ENCODE measurements around the gene DNAJA3. TPM values are rescaled to one million over a fixed set of nuclear protein-coding genes. Genes with fewer than 3 reads are reported as not detected.

The DNAJA3 gene
- total RNA-seq, 2 donors from 2014 or later, result 22.4 to 23.6 TPM

- intact Hi-C loops (cut with DNase I), result loop anchor here in 1 of 2 donors (10.0 kb wide), 1 partner anchor 145 kb away; the partner anchor contains the start of gene TFAP4
- DNase-seq (ENCODE audit: low spot score), result no peak
Measured at GRCh38 chr16:4419402-4419959, 6.2 kb upstream of the DNAJA3 start.

- no peak for DNase-seq (ENCODE audit: low spot score)
- intact Hi-C loops (cut with DNase I), result no loop called here
Measured at GRCh38 chr16:4420505-4421105, 5.1 kb upstream of the DNAJA3 start.

DNA sequence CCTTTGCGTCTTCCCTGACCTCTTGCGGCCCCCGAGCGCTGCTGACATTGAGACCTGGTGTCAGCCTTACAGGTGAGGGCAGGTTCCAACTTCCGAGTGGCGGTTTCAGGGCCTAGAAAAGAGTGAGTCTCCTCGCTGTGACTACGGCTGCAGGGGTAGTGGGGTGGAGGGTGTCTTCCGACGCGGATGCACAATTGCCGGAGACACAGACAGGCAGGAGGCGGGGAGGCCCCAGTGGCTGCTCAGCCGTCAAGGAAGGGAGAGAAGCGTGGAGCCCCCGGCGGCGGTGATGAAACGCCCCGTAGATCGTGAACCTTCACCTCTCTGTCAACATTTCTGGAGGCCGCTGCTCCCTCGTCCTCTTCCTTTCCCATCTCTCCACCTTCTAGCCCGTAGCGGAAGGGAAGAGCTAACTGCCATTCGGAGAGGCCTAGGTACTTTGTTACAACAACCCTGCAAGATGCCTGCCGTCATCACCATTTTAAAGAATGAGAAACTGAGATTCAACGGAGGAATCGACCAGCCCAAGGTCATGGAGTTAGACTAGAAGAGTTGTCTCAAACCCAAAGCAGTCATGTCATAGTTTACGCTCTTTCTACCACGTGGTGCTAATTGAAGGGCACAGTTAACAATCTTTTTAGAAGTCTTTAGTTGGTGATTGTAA is 485 bp downstream of the DNAJA3 start:
- intact Hi-C loops (cut with DNase I), result no loop called here
- no peak for DNase-seq (ENCODE audit: low spot score)

DNA sequence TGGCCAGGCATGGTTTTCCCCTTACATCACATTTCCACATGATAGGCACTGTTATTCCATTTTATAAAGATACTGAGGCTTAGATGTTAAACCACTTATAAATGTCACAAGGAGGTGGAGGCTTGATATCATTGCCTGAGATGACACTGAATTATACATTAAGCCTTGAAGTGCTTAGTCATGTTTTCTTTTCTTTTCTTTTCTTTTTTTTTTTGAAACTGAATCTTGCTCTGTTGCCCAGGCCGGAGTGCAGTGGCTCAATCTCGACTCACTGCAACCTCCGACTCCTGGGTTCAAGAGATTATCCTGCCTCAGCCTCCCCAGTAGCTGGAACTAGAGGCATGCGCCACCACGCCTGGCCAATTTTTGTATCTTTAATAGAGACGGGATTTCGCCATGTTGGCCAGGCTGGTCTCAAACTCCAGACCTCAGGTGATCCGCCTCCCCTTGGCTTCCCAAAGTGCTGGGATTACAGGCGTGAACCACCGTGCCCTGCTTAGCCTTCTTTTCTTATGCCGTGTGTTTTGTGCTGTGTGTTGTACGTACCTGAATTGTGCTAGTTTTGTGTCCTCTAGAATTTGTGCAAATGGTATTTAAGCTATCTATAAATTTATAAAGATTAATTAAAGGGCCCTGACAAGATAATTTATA is 1.2 kb downstream of the DNAJA3 start:
- intact Hi-C loops (cut with DNase I), result no loop called here
- no peak for DNase-seq (ENCODE audit: low spot score)

DNA sequence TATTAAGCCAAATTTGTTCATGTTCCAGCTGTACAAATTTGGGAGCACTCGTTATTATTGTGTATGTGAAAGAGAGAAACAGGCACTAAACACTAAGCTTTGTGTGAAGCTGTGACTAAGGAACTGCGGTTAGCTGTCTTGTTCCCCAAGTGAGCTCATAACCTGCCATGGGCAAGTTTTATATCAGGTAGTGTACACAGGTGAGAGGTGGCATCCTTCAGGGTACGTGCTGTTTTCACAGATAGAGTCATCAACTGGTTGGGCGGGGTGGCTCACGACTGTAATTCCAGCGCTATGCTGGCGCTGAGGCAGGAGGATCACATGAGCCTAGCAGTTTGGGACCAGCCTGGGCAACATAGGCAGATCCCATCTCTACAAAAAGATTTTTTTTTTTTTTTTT is 2.8 kb downstream of the DNAJA3 start:
- DNase-seq (ENCODE audit: low spot score), result no peak
- intact Hi-C loops (cut with DNase I), result no loop called here

- DNase-seq (ENCODE audit: low spot score), result no peak
- intact Hi-C loops (cut with DNase I), result no loop called here
Measured at GRCh38 chr16:4431023-4431422, 5.4 kb downstream of the DNAJA3 start.

DNA sequence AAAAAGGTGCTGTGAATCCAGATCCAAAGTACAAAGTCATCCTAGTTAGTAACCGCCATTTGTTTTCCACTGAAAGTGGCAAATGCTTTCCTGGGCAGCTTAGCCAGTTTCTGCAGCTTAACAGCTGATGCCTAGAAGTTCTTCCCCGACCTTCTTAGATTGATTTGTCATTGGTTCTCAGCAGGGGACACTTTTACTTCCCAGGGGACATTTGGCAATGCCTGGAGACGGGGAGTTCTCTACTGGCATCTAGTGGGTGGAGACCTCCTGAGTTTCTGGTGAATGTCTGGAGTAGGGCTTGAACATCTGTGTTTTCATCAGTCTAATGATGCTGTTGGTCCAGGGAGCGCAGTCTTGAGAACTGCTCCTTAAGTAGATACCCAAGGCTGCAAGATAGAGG is 7.6 kb downstream of the DNAJA3 start:
- intact Hi-C loops (cut with DNase I), result no loop called here
- DNase-seq (ENCODE audit: low spot score), result no peak

DNA sequence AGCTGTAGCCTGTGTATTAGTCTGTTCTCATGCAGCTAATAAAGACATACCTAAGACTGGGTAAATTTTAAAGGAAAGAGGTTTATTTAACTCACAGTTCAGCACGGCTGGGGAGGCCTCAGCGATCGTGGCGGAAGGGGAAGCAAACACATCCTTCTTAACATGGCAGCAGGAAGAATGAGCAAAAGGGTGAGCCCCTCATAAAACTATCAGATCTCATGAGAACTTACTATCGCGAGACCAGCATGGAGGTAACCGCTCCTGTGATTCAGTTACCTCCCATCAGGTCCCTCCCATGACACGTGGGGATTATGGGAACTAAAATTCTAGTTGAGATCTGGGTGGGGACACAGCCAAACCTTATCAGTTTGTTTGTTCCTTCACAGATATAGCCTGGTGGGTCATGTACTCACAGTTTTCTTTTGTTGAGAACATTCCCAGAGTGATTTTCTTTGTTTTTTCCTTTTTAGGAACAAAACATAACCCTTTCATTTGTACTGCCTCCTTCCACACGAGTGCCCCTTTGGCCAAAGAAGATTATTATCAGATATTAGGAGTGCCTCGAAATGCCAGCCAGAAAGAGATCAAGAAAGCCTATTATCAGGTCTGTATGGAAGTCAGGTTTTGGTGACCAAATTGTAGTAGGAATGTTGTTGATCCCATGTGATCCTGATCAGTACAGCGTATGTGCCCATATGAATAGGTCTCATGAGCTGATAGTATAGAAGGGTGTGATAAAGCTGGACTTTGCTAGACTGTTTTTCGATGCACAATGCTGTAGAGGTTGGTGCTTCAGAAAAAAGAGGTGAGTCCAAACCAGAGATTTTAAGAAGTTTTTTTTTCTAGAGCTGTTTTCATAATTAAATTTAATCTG is 8.5 kb downstream of the DNAJA3 start:
- intact Hi-C loops (cut with DNase I), result no loop called here

GRCh38 chr16:4435337-4436067 is 9.8 kb downstream of the DNAJA3 start:
- DNase-seq (ENCODE audit: low spot score), result no peak
- intact Hi-C loops (cut with DNase I), result no loop called here

More for the DNA sequence above, 8.5 kb downstream of the DNAJA3 start:
- no peak for DNase-seq (ENCODE audit: low spot score)

- intact Hi-C loops (cut with DNase I), result no loop called here
- no peak for DNase-seq (ENCODE audit: low spot score)
Measured at GRCh38 chr16:4437366-4437765, 11.7 kb downstream of the DNAJA3 start.

DNA sequence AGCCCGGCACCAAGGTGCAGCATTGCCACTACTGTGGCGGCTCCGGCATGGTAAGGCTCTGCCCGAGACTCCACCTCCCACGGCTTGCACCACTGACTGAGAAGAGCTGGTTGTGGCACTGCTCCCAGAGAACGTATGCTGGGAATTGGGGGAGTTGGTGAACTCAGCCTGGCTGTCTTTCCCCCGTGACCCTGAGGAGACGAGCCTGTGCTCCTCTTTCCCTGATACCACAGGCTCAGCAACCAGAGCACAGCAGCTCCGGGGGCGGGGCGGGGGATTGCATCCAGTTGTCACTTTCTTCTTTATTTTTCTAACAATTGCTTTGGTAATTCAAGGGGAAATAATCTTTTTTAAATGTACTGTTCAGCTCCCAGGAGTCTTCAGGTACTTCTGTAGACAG is 16.7 kb downstream of the DNAJA3 start:
- intact Hi-C loops (cut with DNase I), result no loop called here
- no peak for DNase-seq (ENCODE audit: low spot score)

GRCh38 chr16:4443271-4443670 is 17.6 kb downstream of the DNAJA3 start:
- no peak for DNase-seq (ENCODE audit: low spot score)
- intact Hi-C loops (cut with DNase I), result no loop called here

GRCh38 chr16:4443986-4444385 is 18.3 kb downstream of the DNAJA3 start:
- no peak for DNase-seq (ENCODE audit: low spot score)
- intact Hi-C loops (cut with DNase I), result no loop called here

DNA sequence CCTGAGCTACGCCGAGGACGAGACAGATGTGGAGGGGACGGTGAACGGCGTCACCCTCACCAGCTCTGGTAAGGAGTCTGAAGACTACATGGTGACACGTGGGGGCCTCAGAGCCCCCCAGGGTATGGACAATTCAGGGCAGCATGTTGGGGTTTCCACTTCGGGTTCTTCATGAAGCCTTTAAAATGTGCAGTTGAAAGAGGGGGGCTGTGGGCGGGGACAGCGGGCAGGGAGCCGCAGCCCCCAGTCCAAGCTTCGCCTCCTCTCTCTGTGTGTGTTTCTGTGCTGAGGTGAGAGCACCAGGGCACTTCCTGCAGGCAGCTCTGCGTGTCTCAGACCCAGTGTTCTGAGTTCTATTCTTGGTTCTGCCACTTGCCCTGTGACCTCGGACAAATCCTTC is 24.8 kb downstream of the DNAJA3 start:
- intact Hi-C loops (cut with DNase I), result no loop called here
- no peak for DNase-seq (ENCODE audit: low spot score)

DNA sequence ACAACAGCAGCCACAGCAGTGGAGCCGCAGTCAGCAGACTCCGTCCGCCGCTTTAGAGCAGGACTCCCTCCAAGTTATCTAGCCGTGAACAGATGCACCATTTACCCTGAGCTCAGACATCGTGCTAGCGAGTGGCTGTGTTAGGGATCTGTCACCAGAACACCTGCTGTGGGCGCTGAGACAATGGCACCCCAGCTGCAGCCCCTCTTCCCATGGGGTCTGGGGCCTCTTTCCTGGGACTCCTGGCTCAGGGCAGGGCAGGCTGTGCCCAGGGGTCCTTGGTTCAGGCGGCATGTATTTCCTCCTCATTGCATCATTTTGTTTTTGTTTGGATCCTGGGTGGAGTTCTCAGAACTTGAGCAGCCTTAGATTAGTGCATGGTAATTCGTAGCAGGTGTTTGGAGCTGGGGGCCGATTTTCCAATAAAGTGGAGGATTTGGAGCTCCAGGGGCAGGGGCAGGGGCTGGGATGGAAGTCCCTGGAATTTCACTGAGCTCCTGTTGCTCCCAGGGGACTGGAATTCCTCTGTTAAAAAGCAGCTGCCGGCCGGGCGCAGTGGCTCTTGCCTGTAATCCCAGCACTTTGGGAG is 25.4 kb downstream of the DNAJA3 start:
- intact Hi-C loops (cut with DNase I), result no loop called here
- DNase-seq (ENCODE audit: low spot score), result no peak

DNA sequence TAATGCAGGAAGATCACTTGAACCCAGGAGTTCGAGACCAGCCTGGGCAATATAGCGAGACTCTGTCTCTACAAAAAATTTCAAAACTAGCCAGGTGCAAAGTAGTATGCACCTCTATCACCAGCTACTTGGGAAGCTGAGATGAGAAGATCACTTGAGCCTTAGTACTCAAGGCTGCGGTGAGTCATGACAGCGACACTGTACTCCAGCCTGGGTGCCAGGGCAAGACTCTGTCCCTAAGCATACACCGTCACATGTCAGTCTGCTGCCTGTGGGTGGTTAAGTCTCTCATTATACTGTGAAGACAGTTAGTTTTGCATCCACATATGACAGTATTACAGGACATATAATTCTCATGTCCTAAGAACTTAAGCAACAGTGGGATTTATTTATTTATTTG is 27.0 kb downstream of the DNAJA3 start:
- intact Hi-C loops (cut with DNase I), result no loop called here

GRCh38 chr16:4454623-4455022 is 29.0 kb downstream of the DNAJA3 start:
- intact Hi-C loops (cut with DNase I), result no loop called here
- DNase-seq (ENCODE audit: low spot score), result no peak

More for the DNA sequence above, 27.0 kb downstream of the DNAJA3 start:
- no peak for DNase-seq (ENCODE audit: low spot score)

DNA sequence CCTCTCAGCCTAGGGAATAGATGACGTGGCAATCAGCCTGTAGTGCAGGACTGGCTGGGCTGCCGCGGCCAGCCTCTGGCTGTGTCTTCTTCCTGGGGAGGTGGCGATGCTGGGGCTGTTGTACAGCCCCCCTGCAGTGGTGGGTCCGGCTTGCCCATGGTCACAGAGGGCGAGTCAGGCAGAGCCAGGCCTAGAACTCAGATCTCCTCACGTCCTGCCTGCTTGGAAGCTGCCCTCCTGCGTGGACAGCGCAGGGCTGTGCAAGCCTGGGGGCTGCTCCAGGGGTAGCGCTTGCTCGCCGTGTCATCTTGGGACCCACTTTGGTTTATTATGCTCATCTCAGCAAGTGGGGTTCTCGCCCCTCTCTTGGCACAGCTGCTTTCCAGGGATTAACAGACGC is 29.4 kb downstream of the DNAJA3 start:
- intact Hi-C loops (cut with DNase I), result no loop called here
- DNase-seq (ENCODE audit: low spot score), result no peak

DNA sequence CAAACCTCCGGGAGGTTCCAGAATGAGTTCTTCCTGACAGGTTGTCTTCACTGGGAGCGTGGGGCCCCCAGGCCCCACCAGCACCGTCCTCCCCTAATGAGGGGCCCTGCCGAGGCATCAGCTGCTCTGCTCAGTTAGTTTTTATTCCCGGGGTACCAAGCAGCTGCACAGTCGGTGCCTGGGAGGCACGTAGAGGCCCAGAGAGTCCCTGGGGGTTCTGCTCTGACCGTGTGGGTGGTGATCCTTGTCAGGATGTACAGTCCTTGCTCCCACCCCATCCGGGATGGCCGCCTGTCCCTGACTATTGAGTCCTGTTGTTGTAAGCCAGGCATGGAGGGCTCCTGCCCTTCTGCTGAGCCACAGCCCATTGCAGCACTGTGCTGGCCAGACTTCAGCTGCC is 30.3 kb downstream of the DNAJA3 start:
- intact Hi-C loops (cut with DNase I), result no loop called here
- no peak for DNase-seq (ENCODE audit: low spot score)

All from posterior vena cava (tissue), 2 donors.